ENCODE results near the gene ALPP. TPM values are rescaled to one million over a fixed set of nuclear protein-coding genes. Genes with fewer than 3 reads are reported as not detected.

The ALPP gene
- total RNA-seq, 1 experiment from 2014 or later = 0.20 TPM

- Histone ChIP-seq H2BK15ac (ENCODE audit: low read depth, low read length) (no peak overlapping the region), H4K20me1 (ENCODE audit: control insufficient read depth, insufficient read depth, insufficient read length) (no peaks in the 10 kb centered on the region), H2BK5ac (ENCODE audit: insufficient read length, low read length) (no peak overlapping the region), H2AFZ (ENCODE audit: low read length) (no peak overlapping the region), H2AK5ac (ENCODE audit: insufficient read length, low read length) (peak overlapping the region; percentile 2), H2BK20ac (ENCODE audit: low read depth, low read length, poor library complexity, severe bottlenecking) (no peak overlapping the region), H3K9ac (ENCODE audit: extremely low read depth, insufficient read length, low read length) (no peak overlapping the region), H3K4ac (ENCODE audit: low read depth, low read length) (no peak overlapping the region), H4K8ac (replicated peaks; ENCODE audit: insufficient read length, low read depth, low read length) (no peak overlapping the region), H3K4me1 (ENCODE audit: insufficient read depth, low read length) (peaks cover 2% of the 10 kb centered on the region; the same call in 1 of the 2 replicates), H3K27me3 (ENCODE audit: insufficient read depth, low read length) (no peaks in the 10 kb centered on the region), H3K56ac (ENCODE audit: insufficient read length, low read depth, low read length) (no peak overlapping the region), H3K79me2 (ENCODE audit: insufficient read depth, low read length) (no peaks in the 10 kb centered on the region), H4K91ac (ENCODE audit: insufficient read length, low read depth, low read length) (no peak overlapping the region), H3K27ac (ENCODE audit: insufficient read length, low read depth, low read length) (no peak overlapping the region), H3K79me1 (ENCODE audit: insufficient read depth, low read depth, low read length, poor library complexity, severe bottlenecking) (no peaks in the 10 kb centered on the region), H3K23me2 (ENCODE audit: insufficient read length, low read depth, low read length, poor library complexity, severe bottlenecking) (no peaks in the 10 kb centered on the region), H3K18ac (ENCODE audit: insufficient read length, low read depth, low read length) (no peak overlapping the region), H3K9me3 (ENCODE audit: control insufficient read depth, low read depth, low read length) (no peaks in the 10 kb centered on the region), H3K14ac (ENCODE audit: insufficient read depth, low read length) (no peak overlapping the region), H4K5ac (ENCODE audit: insufficient read length, low read depth, low read length) (no peak overlapping the region), H3T11ph (ENCODE audit: low read length) (no peak overlapping the region), H2BK12ac (ENCODE audit: insufficient read length, low read depth, low read length) (no peak overlapping the region), H3K23ac (ENCODE audit: insufficient read length, low read depth, low read length) (no peak overlapping the region), H2BK120ac (ENCODE audit: low read depth, low read length, poor library complexity, severe bottlenecking) (no peak overlapping the region), H3K4me2 (ENCODE audit: insufficient read depth, insufficient read length, low read length) (no peak overlapping the region)
- no CpG with 5 or more reads among the region's 18 CpGs for WGBS (ENCODE audit: extremely low coverage, insufficient read length, low lambda C conversion rate)
- no peak for DNase-seq
- H3K27me3 Mint-ChIP-seq (ENCODE audit: low read depth) = peaks cover 8% of the 10 kb centered on the region
- peaks cover 0 to 2% (median 0%) of the 10 kb centered on the region in 3 experiments; a peak in 2 of 7 replicates for H3K36me3 Mint-ChIP-seq (ENCODE audit: insufficient read depth in 1 of 3, low read depth in 3 of 3)
- H3K9me3 Mint-ChIP-seq = no peaks in the 10 kb centered on the region
- TF ChIP-seq CTCF (conservative IDR thresholded peaks at IDR 0.05) = no peak
- no peak overlapping the region; a peak in 1 of 7 replicates for H3K27ac Mint-ChIP-seq
- H3K4me3 Mint-ChIP-seq = no peak overlapping the region
- H3K4me1 Mint-ChIP-seq = peaks cover 27 to 44% of the 10 kb centered on the region in 2 experiments
These were observed 6.0 kb upstream of the ALPP start for GRCh38 chr2:232372231-232373208.

Data from H9 (cell line).